ENCODE measurements around the gene XAF1.

XAF1 gene

DNA sequence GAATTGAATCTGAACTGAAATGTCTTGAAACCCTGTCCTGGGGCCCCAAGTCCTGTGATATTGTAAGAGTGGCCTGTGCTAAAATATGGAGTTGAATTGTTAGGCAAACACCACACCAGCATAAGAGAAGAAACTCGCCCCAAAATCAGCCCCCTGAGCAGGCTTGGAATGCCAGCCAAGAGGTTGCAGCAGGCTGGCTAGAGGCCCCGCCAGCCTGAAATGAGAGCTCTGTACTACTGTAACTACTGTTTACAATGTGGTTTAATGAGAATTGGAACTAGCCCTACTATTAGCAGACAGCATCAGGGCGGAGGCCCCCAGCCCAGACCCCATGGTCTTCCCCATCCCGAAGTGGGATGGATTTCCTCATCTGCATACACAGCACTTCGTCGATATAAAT lies 43.9 kb downstream of the XAF1 start:
- TF ChIP-seq PPARA (CRISPR knock-in tag; IDR thresholded peaks at IDR 0.05; ENCODE audit: borderline replicate concordance) (no peak), BACH2 (CRISPR knock-in tag; IDR thresholded peaks at IDR 0.05; ENCODE audit: borderline replicate concordance) (no peak), ISL1 (CRISPR knock-in tag; IDR thresholded peaks at IDR 0.05) (no peak), TCF4 (CRISPR knock-in tag; IDR thresholded peaks at IDR 0.05; ENCODE audit: borderline replicate concordance) (no peak), RARB (CRISPR knock-in tag; IDR thresholded peaks at IDR 0.05) (no peak), ESRRG (CRISPR knock-in tag; IDR thresholded peaks at IDR 0.05) (no peak), ARNTL (CRISPR knock-in tag; IDR thresholded peaks at IDR 0.05; ENCODE audit: borderline replicate concordance, low read depth) (no peak)
- TF ChIP-seq, protein P1, sequence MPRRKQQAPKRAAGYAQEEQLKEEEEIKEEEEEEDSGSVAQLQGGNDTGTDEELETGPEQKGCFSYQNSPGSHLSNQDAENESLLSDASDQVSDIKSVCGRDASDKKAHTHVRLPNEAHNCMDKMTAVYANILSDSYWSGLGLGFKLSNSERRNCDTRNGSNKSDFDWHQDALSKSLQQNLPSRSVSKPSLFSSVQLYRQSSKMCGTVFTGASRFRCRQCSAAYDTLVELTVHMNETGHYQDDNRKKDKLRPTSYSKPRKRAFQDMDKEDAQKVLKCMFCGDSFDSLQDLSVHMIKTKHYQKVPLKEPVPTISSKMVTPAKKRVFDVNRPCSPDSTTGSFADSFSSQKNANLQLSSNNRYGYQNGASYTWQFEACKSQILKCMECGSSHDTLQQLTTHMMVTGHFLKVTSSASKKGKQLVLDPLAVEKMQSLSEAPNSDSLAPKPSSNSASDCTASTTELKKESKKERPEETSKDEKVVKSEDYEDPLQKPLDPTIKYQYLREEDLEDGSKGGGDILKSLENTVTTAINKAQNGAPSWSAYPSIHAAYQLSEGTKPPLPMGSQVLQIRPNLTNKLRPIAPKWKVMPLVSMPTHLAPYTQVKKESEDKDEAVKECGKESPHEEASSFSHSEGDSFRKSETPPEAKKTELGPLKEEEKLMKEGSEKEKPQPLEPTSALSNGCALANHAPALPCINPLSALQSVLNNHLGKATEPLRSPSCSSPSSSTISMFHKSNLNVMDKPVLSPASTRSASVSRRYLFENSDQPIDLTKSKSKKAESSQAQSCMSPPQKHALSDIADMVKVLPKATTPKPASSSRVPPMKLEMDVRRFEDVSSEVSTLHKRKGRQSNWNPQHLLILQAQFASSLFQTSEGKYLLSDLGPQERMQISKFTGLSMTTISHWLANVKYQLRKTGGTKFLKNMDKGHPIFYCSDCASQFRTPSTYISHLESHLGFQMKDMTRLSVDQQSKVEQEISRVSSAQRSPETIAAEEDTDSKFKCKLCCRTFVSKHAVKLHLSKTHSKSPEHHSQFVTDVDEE (CRISPR knock-in tag; IDR thresholded peaks at IDR 0.05) = no peak
- TF ChIP-seq, protein P2, sequence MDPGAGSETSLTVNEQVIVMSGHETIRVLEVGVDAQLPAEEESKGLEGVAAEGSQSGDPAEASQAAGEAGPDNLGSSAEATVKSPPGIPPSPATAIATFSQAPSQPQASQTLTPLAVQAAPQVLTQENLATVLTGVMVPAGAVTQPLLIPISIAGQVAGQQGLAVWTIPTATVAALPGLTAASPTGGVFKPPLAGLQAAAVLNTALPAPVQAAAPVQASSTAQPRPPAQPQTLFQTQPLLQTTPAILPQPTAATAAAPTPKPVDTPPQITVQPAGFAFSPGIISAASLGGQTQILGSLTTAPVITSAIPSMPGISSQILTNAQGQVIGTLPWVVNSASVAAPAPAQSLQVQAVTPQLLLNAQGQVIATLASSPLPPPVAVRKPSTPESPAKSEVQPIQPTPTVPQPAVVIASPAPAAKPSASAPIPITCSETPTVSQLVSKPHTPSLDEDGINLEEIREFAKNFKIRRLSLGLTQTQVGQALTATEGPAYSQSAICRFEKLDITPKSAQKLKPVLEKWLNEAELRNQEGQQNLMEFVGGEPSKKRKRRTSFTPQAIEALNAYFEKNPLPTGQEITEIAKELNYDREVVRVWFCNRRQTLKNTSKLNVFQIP (CRISPR knock-in tag; IDR thresholded peaks at IDR 0.05; ENCODE audit: borderline replicate concordance, low read depth) = no peak
- TF ChIP-seq, protein P3, sequence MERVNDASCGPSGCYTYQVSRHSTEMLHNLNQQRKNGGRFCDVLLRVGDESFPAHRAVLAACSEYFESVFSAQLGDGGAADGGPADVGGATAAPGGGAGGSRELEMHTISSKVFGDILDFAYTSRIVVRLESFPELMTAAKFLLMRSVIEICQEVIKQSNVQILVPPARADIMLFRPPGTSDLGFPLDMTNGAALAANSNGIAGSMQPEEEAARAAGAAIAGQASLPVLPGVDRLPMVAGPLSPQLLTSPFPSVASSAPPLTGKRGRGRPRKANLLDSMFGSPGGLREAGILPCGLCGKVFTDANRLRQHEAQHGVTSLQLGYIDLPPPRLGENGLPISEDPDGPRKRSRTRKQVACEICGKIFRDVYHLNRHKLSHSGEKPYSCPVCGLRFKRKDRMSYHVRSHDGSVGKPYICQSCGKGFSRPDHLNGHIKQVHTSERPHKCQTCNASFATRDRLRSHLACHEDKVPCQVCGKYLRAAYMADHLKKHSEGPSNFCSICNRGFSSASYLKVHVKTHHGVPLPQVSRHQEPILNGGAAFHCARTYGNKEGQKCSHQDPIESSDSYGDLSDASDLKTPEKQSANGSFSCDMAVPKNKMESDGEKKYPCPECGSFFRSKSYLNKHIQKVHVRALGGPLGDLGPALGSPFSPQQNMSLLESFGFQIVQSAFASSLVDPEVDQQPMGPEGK (CRISPR knock-in tag; IDR thresholded peaks at IDR 0.05; ENCODE audit: borderline replicate concordance) = no peak
- ATAC-seq = no peak

DNA sequence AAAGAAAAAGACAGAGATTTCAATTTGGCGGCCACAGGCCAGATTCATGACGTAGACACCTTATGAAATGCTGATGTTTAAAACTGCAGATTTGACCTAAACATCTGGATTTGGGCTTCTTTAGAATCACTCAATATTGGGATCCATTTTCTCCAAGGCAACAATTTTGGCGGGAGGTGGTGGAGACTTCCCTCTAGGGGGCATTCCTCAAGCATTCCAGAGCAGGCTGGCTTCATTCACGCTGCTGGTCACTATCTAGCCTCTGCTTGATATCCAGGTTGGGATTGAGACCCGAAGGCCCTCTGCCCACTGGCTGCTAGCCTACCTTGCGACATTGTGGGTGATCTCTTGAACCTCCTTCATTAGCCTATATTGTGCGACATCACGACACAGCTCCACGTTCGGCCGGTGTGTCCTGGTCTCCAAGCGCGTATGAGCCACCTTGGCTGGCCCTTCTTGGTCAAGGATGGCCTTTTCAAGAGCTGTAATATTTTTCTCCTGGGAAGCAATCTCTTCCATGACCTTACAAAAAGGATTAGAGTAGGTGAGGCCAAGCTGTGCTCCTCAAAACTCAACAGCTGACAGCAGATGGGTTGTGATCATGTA lies 44.7 kb downstream of the XAF1 start:
- ATAC-seq = no peak
- TF ChIP-seq RARB (CRISPR knock-in tag; IDR thresholded peaks at IDR 0.05) (no peak), ZNF565 (CRISPR knock-in tag; conservative IDR thresholded peaks at IDR 0.05; ENCODE audit: low read depth) (no peak), ESRRG (CRISPR knock-in tag; IDR thresholded peaks at IDR 0.05) (no peak)

DNA sequence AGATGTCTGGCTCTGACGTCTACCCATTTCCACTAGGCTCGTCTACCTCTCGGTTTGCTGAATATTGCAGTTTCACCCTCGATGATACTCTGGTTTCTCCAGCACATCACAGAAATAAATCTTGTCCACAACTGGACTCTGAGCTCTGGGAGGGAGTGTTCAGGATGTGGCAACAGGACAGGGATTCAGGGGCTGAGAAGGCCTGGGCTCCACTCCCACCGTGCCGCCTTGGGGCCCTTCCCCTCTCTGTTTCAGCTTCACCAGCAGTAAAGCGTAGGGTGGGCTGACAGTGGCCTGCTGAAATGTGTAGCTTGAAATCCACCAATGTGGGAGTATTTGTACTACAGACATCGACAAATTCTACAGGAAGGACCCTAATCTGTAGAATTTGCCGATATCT lies 55.7 kb downstream of the XAF1 start:
- ATAC-seq = no peak
- TF ChIP-seq, protein P4, sequence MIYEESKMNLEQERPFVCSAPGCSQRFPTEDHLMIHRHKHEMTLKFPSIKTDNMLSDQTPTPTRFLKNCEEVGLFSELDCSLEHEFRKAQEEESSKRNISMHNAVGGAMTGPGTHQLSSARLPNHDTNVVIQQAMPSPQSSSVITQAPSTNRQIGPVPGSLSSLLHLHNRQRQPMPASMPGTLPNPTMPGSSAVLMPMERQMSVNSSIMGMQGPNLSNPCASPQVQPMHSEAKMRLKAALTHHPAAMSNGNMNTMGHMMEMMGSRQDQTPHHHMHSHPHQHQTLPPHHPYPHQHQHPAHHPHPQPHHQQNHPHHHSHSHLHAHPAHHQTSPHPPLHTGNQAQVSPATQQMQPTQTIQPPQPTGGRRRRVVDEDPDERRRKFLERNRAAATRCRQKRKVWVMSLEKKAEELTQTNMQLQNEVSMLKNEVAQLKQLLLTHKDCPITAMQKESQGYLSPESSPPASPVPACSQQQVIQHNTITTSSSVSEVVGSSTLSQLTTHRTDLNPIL (CRISPR knock-in tag; IDR thresholded peaks at IDR 0.05; ENCODE audit: low read depth) = no peak
- no peak for TF ChIP-seq BACH2 (CRISPR knock-in tag; IDR thresholded peaks at IDR 0.05; ENCODE audit: borderline replicate concordance)
- TF ChIP-seq CSDC2 (CRISPR knock-in tag; IDR thresholded peaks at IDR 0.05) = no peak
- no peak for TF ChIP-seq OSR1 (CRISPR knock-in tag; IDR thresholded peaks at IDR 0.05)
- no peak for TF ChIP-seq RARB (CRISPR knock-in tag; IDR thresholded peaks at IDR 0.05)
- TF ChIP-seq TOX (CRISPR knock-in tag; IDR thresholded peaks at IDR 0.05; ENCODE audit: borderline replicate concordance) = no peak
- TF ChIP-seq, protein P1 (CRISPR knock-in tag; IDR thresholded peaks at IDR 0.05) = no peak
- no peak for TF ChIP-seq PPARA (CRISPR knock-in tag; IDR thresholded peaks at IDR 0.05; ENCODE audit: borderline replicate concordance)
- TF ChIP-seq ZFP30 (CRISPR knock-in tag; IDR thresholded peaks at IDR 0.05) = no peak
- TF ChIP-seq, protein P3 (CRISPR knock-in tag; IDR thresholded peaks at IDR 0.05; ENCODE audit: borderline replicate concordance) = no peak
- TF ChIP-seq, protein P2 (CRISPR knock-in tag; IDR thresholded peaks at IDR 0.05; ENCODE audit: borderline replicate concordance, low read depth) = no peak
- TF ChIP-seq ZNF565 (CRISPR knock-in tag; conservative IDR thresholded peaks at IDR 0.05; ENCODE audit: low read depth) = no peak
- no peak for TF ChIP-seq ISL1 (CRISPR knock-in tag; IDR thresholded peaks at IDR 0.05)
- TF ChIP-seq ARNTL (CRISPR knock-in tag; IDR thresholded peaks at IDR 0.05; ENCODE audit: borderline replicate concordance, low read depth) = no peak
- no peak for TF ChIP-seq SNAI2 (CRISPR knock-in tag; IDR thresholded peaks at IDR 0.05)
